ENCODE measurements around the gene DNAJC30. TPM values are rescaled to one million over a fixed set of nuclear protein-coding genes. Genes with fewer than 3 reads are reported as not detected.

The DNAJC30 gene
- total RNA-seq, 4 donors from 2014 or later: 2.7 to 8.4 (median 6.3) TPM

DNA sequence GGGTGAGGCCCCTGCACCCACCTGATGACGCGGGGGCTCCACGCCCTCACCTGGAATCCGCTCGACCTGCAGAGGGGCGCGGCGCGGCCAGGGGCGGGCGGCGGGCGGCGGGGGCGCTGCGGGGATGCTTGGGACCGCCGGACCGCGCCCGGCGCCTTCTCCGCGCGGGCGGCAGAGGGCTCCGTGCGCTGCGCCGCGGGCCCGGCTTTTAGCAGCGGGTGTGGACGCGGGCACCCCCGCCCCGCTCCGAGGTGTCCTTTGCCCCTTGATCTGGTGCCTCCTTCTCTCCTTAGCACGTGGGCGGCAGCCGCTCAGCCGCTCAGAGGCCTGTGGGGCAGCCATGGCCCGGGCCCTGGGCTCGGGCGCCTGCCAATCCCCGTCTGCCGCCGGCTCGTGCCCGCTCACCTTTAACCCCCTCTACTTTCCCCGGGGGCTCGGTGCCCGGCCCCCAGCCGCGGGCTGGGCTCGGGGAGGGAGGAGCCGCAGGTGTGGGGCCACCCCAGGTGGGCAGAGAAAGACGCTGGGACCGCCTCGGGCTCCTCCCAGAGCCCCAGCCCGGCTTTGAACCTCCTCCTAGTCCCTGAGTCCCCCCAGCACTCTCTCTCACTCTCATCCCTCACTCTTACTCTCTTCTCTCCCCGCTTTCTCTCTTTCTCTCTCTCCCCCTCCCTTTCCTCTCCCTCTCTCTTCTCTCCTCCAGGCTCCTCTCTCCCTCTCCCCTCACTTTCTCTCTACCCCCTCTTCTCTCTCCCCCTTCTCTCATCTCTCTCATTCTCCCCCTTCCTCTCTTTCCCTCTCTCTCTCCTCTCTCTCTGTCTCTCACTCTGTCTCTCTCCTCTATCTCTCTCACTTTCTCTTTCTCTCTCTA is 35.3 kb downstream of the DNAJC30 start:
- TF ChIP-seq POLR2A (IDR thresholded peaks at IDR 0.05) (no peak), EP300 (IDR thresholded peaks at IDR 0.05) (no peak)
- TF ChIP-seq, protein P1, sequence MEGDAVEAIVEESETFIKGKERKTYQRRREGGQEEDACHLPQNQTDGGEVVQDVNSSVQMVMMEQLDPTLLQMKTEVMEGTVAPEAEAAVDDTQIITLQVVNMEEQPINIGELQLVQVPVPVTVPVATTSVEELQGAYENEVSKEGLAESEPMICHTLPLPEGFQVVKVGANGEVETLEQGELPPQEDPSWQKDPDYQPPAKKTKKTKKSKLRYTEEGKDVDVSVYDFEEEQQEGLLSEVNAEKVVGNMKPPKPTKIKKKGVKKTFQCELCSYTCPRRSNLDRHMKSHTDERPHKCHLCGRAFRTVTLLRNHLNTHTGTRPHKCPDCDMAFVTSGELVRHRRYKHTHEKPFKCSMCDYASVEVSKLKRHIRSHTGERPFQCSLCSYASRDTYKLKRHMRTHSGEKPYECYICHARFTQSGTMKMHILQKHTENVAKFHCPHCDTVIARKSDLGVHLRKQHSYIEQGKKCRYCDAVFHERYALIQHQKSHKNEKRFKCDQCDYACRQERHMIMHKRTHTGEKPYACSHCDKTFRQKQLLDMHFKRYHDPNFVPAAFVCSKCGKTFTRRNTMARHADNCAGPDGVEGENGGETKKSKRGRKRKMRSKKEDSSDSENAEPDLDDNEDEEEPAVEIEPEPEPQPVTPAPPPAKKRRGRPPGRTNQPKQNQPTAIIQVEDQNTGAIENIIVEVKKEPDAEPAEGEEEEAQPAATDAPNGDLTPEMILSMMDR (IDR thresholded peaks at IDR 0.05): peak in 1 of 5 experiments; percentile 15
- 1 to 2% methylated on average over 12 to 41 of the region's 62 CpGs for WGBS, 2 donors
- Histone ChIP-seq H3K9me3 (no peaks in the 10 kb centered on the region), H3K27me3 (peaks cover 0 to 86% of the 10 kb centered on the region in 2 donors), H3K4me3 (peak overlapping the region in 3 of 4 donors; percentile 18 to 50 (median 42)), H3K36me3 (no peaks in the 10 kb centered on the region), H3K4me1 (peaks cover 0 to 12% (median 3%) of the 10 kb centered on the region in 4 donors), H3K27ac (no peak overlapping the region)
- no peak for DNase-seq (ENCODE audit: low spot score in 2 of 2)

DNA sequence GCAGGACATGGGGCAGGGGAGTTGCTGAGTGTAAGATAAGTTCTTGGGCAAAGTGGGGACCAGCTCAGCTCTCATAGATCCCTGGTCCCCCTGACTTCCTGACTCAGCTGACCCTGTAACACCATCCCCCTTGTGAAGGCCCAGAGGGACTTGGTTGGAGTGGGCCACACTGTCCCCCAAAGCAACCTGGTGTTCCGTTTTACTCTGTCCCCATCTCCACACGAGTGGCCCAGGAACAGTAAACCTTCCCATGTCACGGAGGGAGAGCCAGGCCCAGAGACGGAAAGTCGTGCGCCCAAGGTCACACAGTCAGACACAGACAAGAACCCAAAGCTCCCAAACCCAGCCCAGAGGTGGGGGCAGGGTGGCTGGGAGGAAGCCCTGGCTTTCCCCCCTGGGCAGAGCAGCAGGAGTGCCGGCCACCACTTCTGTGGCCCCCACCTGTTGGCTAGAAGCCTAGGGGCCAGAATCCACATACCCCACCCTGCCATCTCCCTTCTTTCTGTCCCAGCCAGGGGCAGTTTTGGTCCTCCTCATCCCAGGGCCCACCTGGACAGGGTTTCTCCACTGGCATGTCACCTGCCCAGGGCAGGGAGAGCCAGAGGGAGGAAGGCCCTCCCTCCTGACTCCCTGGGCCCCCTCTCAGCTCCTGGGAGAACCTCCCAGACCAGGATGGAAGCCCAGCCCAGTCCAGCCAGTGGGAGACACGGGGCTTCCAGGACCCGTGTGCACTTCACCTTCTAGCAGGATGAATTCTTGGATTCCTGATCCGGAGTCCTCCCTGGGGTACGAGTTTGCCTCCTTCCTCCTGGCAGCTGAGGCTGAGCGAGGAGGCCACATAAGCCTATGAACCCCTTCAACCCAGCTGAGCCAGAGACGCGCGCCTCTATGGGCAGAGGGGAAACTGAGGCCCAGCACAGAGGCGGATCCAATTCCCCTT is 36.2 kb downstream of the DNAJC30 start:
- Histone ChIP-seq H3K4me3 (peak overlapping the region in 1 of 4 donors; percentile 50), H3K27me3 (peaks cover 0 to 86% of the 10 kb centered on the region in 2 donors), H3K27ac (no peak overlapping the region), H3K9me3 (peaks cover 0 to 2% (median 0%) of the 10 kb centered on the region in 4 donors), H3K36me3 (no peaks in the 10 kb centered on the region), H3K4me1 (peaks cover 0 to 12% (median 3%) of the 10 kb centered on the region in 4 donors)
- WGBS, 2 donors: 39 to 48% methylated on average over 13 to 14 of the region's 16 CpGs
- no peak for DNase-seq (ENCODE audit: low spot score in 2 of 2)
- TF ChIP-seq POLR2A (IDR thresholded peaks at IDR 0.05): no peak
- TF ChIP-seq EP300 (IDR thresholded peaks at IDR 0.05): no peak
- TF ChIP-seq, protein P1 (IDR thresholded peaks at IDR 0.05): no peak

DNA sequence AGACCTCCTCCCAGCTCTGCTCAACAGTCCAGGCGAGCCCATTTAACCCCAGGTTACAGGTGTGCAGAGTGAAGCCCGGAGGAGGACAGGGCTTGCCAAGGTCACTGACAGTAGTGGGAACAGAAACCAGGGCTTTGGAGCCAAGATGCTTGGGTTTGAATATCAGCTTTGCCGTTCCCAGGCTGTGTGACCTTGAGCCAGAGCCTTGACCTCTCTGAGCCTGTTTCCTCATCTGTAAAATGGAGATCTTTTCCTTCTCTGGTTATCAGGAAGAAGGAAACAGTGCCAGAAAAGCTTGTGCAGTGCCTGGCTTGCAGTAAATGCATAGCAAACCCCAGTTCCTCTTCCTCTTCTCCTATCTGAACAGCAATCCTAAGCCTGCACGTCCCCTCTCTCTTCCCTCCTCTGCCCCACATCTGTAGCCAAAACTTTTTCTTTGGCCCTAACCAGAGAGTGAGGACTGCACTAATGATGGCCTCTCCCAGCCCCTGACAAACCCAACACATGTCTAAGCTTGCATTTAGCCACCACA is 37.5 kb downstream of the DNAJC30 start:
- no peak for DNase-seq (ENCODE audit: low spot score in 2 of 2)
- Histone ChIP-seq H3K36me3 (no peaks in the 10 kb centered on the region), H3K27me3 (peaks cover 0 to 78% of the 10 kb centered on the region in 2 donors), H3K9me3 (peaks cover 0 to 16% (median 0%) of the 10 kb centered on the region in 4 donors), H3K27ac (no peak overlapping the region), H3K4me3 (no peak overlapping the region), H3K4me1 (peaks cover 0 to 12% (median 3%) of the 10 kb centered on the region in 4 donors)
- WGBS, 2 donors: 34 to 59% methylated on average over 4 of the region's 4 CpGs
- TF ChIP-seq POLR2A (IDR thresholded peaks at IDR 0.05) (no peak), EP300 (IDR thresholded peaks at IDR 0.05) (no peak)
- TF ChIP-seq, protein P1 (IDR thresholded peaks at IDR 0.05): no peak

DNA sequence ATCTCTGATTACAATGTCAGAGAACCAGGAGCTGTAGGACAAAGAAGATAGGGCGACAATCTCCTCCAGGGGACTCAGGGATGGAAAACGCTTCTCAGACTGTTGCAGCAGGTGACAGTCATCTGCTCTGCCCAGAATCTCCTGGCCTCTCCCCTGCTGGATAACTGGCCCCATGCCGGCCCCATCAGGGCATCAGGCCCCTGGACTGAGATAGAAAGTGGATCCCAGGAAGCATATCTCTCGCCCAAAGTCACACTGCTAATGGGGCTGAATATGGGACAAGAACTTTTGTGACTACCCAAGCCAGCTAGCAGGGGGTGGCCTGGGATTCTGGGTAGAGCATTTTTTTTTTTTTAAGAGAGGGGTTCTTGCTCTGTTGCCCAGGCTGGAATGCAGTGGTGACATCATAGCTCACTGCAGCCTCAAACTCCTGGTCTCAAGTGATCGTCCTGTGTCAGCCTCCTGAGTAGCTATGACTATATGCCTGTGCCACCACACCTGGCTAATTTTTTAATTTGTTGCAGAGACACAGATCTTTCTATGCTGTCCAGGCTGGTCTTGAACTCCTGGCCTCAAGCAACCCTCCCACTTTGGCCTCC is 38.5 kb downstream of the DNAJC30 start:
- H3K27ac ChIP-seq: no peak overlapping the region
- H3K4me1 ChIP-seq: peaks cover 0 to 12% (median 3%) of the 10 kb centered on the region in 4 donors
- no peak for DNase-seq (ENCODE audit: low spot score in 2 of 2)
- H3K36me3 ChIP-seq: no peaks in the 10 kb centered on the region
- peaks cover 0 to 18% (median 0%) of the 10 kb centered on the region in 4 donors for H3K9me3 ChIP-seq
- H3K4me3 ChIP-seq: no peak overlapping the region
- WGBS, 2 donors: 58 to 64% methylated on average over 5 of the region's 5 CpGs
- H3K27me3 ChIP-seq: peaks cover 0 to 70% of the 10 kb centered on the region in 2 donors
- TF ChIP-seq, protein P1 (IDR thresholded peaks at IDR 0.05): no peak
- TF ChIP-seq POLR2A (IDR thresholded peaks at IDR 0.05) (no peak), EP300 (IDR thresholded peaks at IDR 0.05) (no peak)

All from tibial nerve (tissue), 4 donors.